ENCODE measurements around the gene SUN1.

SUN1 gene, protein sequence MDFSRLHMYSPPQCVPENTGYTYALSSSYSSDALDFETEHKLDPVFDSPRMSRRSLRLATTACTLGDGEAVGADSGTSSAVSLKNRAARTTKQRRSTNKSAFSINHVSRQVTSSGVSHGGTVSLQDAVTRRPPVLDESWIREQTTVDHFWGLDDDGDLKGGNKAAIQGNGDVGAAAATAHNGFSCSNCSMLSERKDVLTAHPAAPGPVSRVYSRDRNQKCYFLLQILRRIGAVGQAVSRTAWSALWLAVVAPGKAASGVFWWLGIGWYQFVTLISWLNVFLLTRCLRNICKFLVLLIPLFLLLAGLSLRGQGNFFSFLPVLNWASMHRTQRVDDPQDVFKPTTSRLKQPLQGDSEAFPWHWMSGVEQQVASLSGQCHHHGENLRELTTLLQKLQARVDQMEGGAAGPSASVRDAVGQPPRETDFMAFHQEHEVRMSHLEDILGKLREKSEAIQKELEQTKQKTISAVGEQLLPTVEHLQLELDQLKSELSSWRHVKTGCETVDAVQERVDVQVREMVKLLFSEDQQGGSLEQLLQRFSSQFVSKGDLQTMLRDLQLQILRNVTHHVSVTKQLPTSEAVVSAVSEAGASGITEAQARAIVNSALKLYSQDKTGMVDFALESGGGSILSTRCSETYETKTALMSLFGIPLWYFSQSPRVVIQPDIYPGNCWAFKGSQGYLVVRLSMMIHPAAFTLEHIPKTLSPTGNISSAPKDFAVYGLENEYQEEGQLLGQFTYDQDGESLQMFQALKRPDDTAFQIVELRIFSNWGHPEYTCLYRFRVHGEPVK

DNA sequence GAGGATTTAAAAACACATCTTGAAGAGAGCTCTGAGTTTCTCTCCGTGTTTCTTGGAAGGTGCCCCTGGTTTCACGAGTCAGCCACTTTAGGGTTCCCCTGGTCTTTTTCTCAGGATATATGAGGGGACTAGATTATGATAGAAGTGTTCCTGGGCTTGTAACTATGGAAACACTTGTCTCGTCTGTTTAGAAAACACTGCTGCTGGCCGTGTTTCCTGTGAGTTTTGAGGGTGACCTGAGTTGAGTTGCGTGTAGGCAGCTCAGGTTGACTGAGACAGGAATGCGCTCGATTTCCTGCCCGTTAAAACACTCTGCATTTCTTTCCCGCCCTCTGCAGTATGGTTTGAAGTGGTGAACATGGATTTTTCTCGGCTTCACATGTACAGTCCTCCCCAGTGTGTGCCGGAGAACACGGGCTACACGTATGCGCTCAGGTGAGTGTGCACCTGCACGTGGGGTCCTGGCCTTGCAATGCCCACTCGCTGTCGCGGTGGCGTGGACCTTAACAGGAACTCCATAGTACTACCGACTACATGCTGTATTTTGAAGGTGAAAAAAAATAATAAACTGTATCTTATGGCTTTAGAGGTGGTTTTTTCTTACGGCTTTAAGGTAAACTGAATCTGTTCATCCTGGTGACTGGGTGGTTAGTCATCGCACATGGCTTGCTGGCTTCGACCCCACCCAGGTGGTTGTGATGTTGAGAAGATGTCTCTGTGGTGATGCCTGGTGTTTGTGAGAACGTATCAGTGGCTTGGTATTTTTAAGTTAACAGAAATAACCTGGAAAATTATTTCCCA, at the start of gene SUN1:
Gene SUN1 (plus strand): TSS at position 310 of the 801 bp plus-strand sequence. CDS start 49 bp downstream, at position 359.
- Histone ChIP-seq H3K9me3 (ENCODE audit: control insufficient read depth, insufficient read depth, low read depth, low read length) (no peaks in the 10 kb centered on the region), H3K4me1 (ENCODE audit: control insufficient read depth, insufficient read depth, low read length) (peaks cover 13% of the 10 kb centered on the region), H3K4me3 (ENCODE audit: low read depth, low read length) (peak within 1 kb of the TSS; percentile 2), H3K36me3 (ENCODE audit: control insufficient read depth in 2 of 2, insufficient read depth in 1 of 2, low read length in 2 of 2) (peaks cover 4 to 6% of the 10 kb centered on the region in 2 experiments; a peak in 2 of 3 replicates), H3K27ac (ENCODE audit: extremely low read depth, low read depth, low read length) (peak within 1 kb of the TSS; percentile 28)
- ChIA-PET POLR2A (interaction anchor here (0.8 to 1.5 kb wide), 3 partner anchors 15 to 90 kb away, joined by 3 to 8 read pairs (median 4); no protein-coding TSS in a partner anchor), CTCF (interaction anchor here (0.7 to 1.5 kb wide), 6 partner anchors 9 to 70 kb away, joined by 3 to 8 read pairs (median 4); no protein-coding TSS in a partner anchor)
- TF ChIP-seq ZNF529 (tag by site-specific recombination; IDR thresholded peaks at IDR 0.05; ENCODE audit: insufficient replicate concordance), result no peak
- no peak for TF ChIP-seq ZSCAN16 (tag by site-specific recombination; IDR thresholded peaks at IDR 0.05)
- TF ChIP-seq, protein P1, sequence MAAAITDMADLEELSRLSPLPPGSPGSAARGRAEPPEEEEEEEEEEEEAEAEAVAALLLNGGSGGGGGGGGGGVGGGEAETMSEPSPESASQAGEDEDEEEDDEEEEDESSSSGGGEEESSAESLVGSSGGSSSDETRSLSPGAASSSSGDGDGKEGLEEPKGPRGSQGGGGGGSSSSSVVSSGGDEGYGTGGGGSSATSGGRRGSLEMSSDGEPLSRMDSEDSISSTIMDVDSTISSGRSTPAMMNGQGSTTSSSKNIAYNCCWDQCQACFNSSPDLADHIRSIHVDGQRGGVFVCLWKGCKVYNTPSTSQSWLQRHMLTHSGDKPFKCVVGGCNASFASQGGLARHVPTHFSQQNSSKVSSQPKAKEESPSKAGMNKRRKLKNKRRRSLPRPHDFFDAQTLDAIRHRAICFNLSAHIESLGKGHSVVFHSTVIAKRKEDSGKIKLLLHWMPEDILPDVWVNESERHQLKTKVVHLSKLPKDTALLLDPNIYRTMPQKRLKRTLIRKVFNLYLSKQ (tag by site-specific recombination; IDR thresholded peaks at IDR 0.05; ENCODE audit: borderline replicate concordance), result no peak
- TF ChIP-seq, protein P2, sequence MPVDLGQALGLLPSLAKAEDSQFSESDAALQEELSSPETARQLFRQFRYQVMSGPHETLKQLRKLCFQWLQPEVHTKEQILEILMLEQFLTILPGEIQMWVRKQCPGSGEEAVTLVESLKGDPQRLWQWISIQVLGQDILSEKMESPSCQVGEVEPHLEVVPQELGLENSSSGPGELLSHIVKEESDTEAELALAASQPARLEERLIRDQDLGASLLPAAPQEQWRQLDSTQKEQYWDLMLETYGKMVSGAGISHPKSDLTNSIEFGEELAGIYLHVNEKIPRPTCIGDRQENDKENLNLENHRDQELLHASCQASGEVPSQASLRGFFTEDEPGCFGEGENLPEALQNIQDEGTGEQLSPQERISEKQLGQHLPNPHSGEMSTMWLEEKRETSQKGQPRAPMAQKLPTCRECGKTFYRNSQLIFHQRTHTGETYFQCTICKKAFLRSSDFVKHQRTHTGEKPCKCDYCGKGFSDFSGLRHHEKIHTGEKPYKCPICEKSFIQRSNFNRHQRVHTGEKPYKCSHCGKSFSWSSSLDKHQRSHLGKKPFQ (tag by site-specific recombination; IDR thresholded peaks at IDR 0.05), result no peak
- TF ChIP-seq, protein P3, sequence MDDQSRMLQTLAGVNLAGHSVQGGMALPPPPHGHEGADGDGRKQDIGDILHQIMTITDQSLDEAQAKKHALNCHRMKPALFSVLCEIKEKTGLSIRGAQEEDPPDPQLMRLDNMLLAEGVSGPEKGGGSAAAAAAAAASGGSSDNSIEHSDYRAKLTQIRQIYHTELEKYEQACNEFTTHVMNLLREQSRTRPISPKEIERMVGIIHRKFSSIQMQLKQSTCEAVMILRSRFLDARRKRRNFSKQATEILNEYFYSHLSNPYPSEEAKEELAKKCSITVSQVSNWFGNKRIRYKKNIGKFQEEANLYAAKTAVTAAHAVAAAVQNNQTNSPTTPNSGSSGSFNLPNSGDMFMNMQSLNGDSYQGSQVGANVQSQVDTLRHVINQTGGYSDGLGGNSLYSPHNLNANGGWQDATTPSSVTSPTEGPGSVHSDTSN (CRISPR knock-in tag; IDR thresholded peaks at IDR 0.05), result no peak
- no peak for TF ChIP-seq SCRT1 (tag by site-specific recombination; IDR thresholded peaks at IDR 0.05; ENCODE audit: borderline replicate concordance)
- no peak for TF ChIP-seq GFI1B (tag by site-specific recombination; IDR thresholded peaks at IDR 0.05)

DNA sequence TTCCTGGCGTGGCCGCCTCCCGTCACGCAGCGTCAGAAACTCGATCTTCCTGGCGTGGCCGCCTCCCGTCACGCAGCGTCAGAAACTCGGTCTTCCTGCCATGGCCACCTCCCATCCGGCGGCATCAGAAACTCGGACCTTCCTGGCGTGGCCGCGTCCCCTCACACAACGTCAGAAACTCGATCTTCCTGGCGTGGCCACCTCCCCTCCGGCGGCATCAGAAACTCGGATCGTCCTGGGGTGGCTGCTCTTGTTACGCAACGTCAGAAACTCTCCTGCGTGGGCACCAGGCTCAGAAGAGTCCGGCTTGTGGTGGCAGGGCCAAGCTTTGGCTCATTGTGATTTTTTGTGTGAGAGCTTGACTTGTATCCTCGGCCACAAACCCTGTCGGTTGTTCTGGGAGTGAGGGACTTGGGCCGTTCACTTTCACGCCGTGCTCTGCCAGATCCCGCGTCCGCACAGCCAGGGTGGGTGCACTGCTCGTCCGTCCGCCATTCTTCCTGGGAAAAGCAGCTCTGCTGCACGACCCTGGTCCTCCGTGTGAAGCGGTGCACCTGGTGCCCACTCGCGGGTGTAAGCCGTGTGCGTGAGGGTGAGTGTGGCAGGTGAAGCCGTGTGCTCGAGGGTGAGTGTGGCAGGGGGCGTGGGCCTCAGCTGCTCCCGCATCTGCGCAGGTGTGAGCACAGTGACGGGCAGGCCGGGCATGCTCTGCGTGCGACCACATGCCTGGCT, 49.4 kb upstream of the SUN1 start:
- Histone ChIP-seq H3K9me3 (ENCODE audit: control insufficient read depth, insufficient read depth, low read depth, low read length) (no peaks in the 10 kb centered on the region), H3K27ac (ENCODE audit: extremely low read depth, low read depth, low read length) (no peak overlapping the region), H3K4me3 (ENCODE audit: low read depth, low read length) (no peak overlapping the region), H3K4me1 (ENCODE audit: control insufficient read depth, insufficient read depth, low read length) (no peaks in the 10 kb centered on the region), H3K36me3 (ENCODE audit: control insufficient read depth in 2 of 2, insufficient read depth in 1 of 2, low read length in 2 of 2) (peaks cover 10 to 74% of the 10 kb centered on the region in 2 experiments)
- POLR2A ChIA-PET, result no interaction called here
- TF ChIP-seq ZSCAN23 (tag by site-specific recombination; IDR thresholded peaks at IDR 0.05), result no peak
- TF ChIP-seq, protein P4, sequence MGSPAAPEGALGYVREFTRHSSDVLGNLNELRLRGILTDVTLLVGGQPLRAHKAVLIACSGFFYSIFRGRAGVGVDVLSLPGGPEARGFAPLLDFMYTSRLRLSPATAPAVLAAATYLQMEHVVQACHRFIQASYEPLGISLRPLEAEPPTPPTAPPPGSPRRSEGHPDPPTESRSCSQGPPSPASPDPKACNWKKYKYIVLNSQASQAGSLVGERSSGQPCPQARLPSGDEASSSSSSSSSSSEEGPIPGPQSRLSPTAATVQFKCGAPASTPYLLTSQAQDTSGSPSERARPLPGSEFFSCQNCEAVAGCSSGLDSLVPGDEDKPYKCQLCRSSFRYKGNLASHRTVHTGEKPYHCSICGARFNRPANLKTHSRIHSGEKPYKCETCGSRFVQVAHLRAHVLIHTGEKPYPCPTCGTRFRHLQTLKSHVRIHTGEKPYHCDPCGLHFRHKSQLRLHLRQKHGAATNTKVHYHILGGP (tag by site-specific recombination; IDR thresholded peaks at IDR 0.05), result no peak
- TF ChIP-seq SETDB1 (IDR thresholded peaks at IDR 0.05; ENCODE audit: insufficient read length, low read length), result no peak
- no peak for TF ChIP-seq ZNF248 (tag by site-specific recombination; IDR thresholded peaks at IDR 0.05)
- no peak for TF ChIP-seq ZNF791 (tag by site-specific recombination; IDR thresholded peaks at IDR 0.05)
- TF ChIP-seq KLF16 (tag by site-specific recombination; IDR thresholded peaks at IDR 0.05), result no peak
- TF ChIP-seq ZNF112 (tag by site-specific recombination; IDR thresholded peaks at IDR 0.05), result no peak
- TF ChIP-seq ZNF404 (tag by site-specific recombination; IDR thresholded peaks at IDR 0.05), result no peak
- no peak for TF ChIP-seq ZNF221 (tag by site-specific recombination; IDR thresholded peaks at IDR 0.05; ENCODE audit: borderline replicate concordance)
- no peak for TF ChIP-seq KLF8 (tag by site-specific recombination; IDR thresholded peaks at IDR 0.05)
- TF ChIP-seq, protein P5, sequence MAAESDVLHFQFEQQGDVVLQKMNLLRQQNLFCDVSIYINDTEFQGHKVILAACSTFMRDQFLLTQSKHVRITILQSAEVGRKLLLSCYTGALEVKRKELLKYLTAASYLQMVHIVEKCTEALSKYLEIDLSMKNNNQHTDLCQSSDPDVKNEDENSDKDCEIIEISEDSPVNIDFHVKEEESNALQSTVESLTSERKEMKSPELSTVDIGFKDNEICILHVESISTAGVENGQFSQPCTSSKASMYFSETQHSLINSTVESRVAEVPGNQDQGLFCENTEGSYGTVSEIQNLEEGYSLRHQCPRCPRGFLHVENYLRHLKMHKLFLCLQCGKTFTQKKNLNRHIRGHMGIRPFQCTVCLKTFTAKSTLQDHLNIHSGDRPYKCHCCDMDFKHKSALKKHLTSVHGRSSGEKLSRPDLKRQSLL (tag by site-specific recombination; IDR thresholded peaks at IDR 0.05), result no peak
- no peak for TF ChIP-seq ZNF121 (tag by site-specific recombination; IDR thresholded peaks at IDR 0.05)
- CTCF ChIA-PET, result interaction anchor here (0.7 kb wide), 1 partner anchor 62 kb away, joined by 3 read pairs; no protein-coding TSS in a partner anchor

Measured in HEK293 (cell line).